Left lung (tissue), 14 donors: ENCODE data around the gene GTF2F1. TPM values are rescaled to one million over a fixed set of nuclear protein-coding genes. Genes with fewer than 3 reads are reported as not detected.

Source experiments
- ATAC-seq: fragments of 200-7000 bp; cut with Tn5 transposase; one replicate; pipeline ENCODE4 v1.9.1; 2020; ENCODE audit warnings: moderate library complexity
- DNase-seq, 4 donors: peaks; one replicate each; pipeline ENCODE4 v3.0.0-alpha.2; 2013 to 2020
- H3K27ac ChIP-seq, 2 donors: fragments of 200-600 bp; sonication (generic) in 1 of 2; one replicate each; pipeline versions ENCODE4 v1.5.0 to v1.8.0; 2020 to 2021
- H3K27me3 ChIP-seq, 2 donors: fragments of 200-600 bp; sonication (generic) in 1 of 2; one replicate each; pipeline versions ENCODE4 v1.5.0 to v1.8.0; 2020 to 2021
- H3K36me3 ChIP-seq, 2 donors: fragments of 200-600 bp; sonication (generic) in 1 of 2; one replicate each; pipeline versions ENCODE4 v1.5.0 to v1.8.0; 2020 to 2021
- H3K4me1 ChIP-seq, 2 donors: fragments of 200-600 bp; one replicate each; pipeline ENCODE4 v1.8.0; 2021
- H3K4me3 ChIP-seq, 2 donors: fragments of 200-600 bp; sonication (generic) in 1 of 2; one replicate each; pipeline versions ENCODE4 v1.5.0 to v1.8.0; 2020 to 2021; ENCODE audit warnings: mild to moderate bottlenecking in 1 of 2
- H3K9me3 ChIP-seq, 2 donors: fragments of 200-600 bp; sonication (generic) in 1 of 2; one replicate each; pipeline versions ENCODE4 v1.5.0 to v1.8.0; 2020 to 2021
- CTCF ChIP-seq, 2 donors: fragments of 200-600 bp; sonication (generic) in 1 of 2; IDR thresholded peaks; one replicate each; pipeline versions ENCODE4 v1.5.0 to v1.8.0; 2021; ENCODE audit warnings: antibody characterized with exemption in 2 of 2
- intact Hi-C, 2 donors: fragments of 100-400 bp; cut with DNase I; formaldehyde crosslinking; loops; one replicate each; pipeline versions ENCODE4 v1.11.2 to v1.14.2; 2022
- long read RNA-seq, 12 donors: library from polyadenylated mRNA in 2 of 12; unstranded in 2 of 12; transcript quantifications; one replicate each; pipeline ENCODE4 v2.0.0 and lab custom pipeline, GENCODE V29; 2019 to 2026
- polyA plus RNA-seq, 6 donors: library from polyadenylated mRNA; unstranded; fragments of 120-200 nt; gene quantifications; one replicate each; pipeline ENCODE4 v1.2.1, GENCODE V29; 2013; ENCODE audit not compliant: insufficient read length in 6 of 6
- total RNA-seq, 2 donors: library from RNA; stranded (reverse); fragmentation: NEBNext Ultra II Directional; extraction: Animal tissue kit (Norgen Biotek cat#: 25700); gene quantifications; one replicate each; pipeline ENCODE4 v1.2.1, GENCODE V29; 2021
- donor health status: DM: no; HTN: yes; CAD: no.
- donor health status: DM: no; HTN: no; CAD: no.

Gene GTF2F1
- 10 to 100 TPM; 39.6 to 43.4 TPM for total RNA-seq
- polyA plus RNA-seq = 10 to 100 TPM; 70.1 to 99.1 (median 77.9) TPM
- long read RNA-seq, donor 1, transcript GTF2F1-201 (13 exons, 2,731 nt) = major isoform, 6 of 30 reads
- long read RNA-seq, donor 1, partial matches to known transcripts = 24 of 30 reads
- long read RNA-seq, donor 1, other reads (novel, unspliced or antisense) = 0 of 30 reads
- long read RNA-seq, donor 2, partial matches to known transcripts = 53 of 55 reads
- long read RNA-seq, donor 2, other reads (novel, unspliced or antisense) = 0 of 55 reads
- long read RNA-seq, donor 3, transcript GTF2F1-201 (13 exons, 2,731 nt) = major isoform, 10 of 26 reads
- long read RNA-seq, donor 3, partial matches to known transcripts = 16 of 26 reads
- long read RNA-seq, donor 3, other reads (novel, unspliced or antisense) = 0 of 26 reads
- long read RNA-seq, donor 4, transcript GTF2F1-201 (13 exons, 2,731 nt) = major isoform, 9 of 27 reads
- long read RNA-seq, donor 4, partial matches to known transcripts = 13 of 27 reads
- long read RNA-seq, donor 4, other reads (novel, unspliced or antisense) = 5 of 27 reads
- long read RNA-seq, donor 5, transcript GTF2F1-201 (13 exons, 2,731 nt) = major isoform, 6 of 6 reads
- long read RNA-seq, donor 5, partial matches to known transcripts = 0 of 6 reads
- long read RNA-seq, donor 5, other reads (novel, unspliced or antisense) = 0 of 6 reads
- long read RNA-seq, donor 6, transcript GTF2F1-201 (13 exons, 2,731 nt) = major isoform, 9 of 15 reads
- long read RNA-seq, donor 6, partial matches to known transcripts = 6 of 15 reads
- long read RNA-seq, donor 6, other reads (novel, unspliced or antisense) = 0 of 15 reads
- long read RNA-seq, donor 7, transcript GTF2F1-201 (13 exons, 2,731 nt) = major isoform, 5 of 5 reads
- long read RNA-seq, donor 7, partial matches to known transcripts = 0 of 5 reads
- long read RNA-seq, donor 7, other reads (novel, unspliced or antisense) = 0 of 5 reads
- long read RNA-seq, donor 8, transcript GTF2F1-201 (13 exons, 2,731 nt) = major isoform, 10 of 10 reads
- long read RNA-seq, donor 8, partial matches to known transcripts = 0 of 10 reads
- long read RNA-seq, donor 8, other reads (novel, unspliced or antisense) = 0 of 10 reads
- long read RNA-seq, donor 9 = 0 reads
- long read RNA-seq, donor 10, partial matches to known transcripts = 4 of 9 reads
- long read RNA-seq, donor 10, other reads (novel, unspliced or antisense) = 4 of 9 reads
- long read RNA-seq, donor 11 = 0 reads
- long read RNA-seq, donor 12, transcript GTF2F1-201 (13 exons, 2,731 nt) = major isoform, 7 of 7 reads
- long read RNA-seq, donor 12, partial matches to known transcripts = 0 of 7 reads
- long read RNA-seq, donor 12, other reads (novel, unspliced or antisense) = 0 of 7 reads

- Histone ChIP-seq H3K4me3 (peak within 1 kb of the TSS; percentile 83 to 86), H3K36me3 (peaks cover 0 to 31% of the 10 kb centered on the region in 2 donors), H3K27me3 (no peaks in the 10 kb centered on the region), H3K9me3 (no peaks in the 10 kb centered on the region), H3K27ac (peak within 1 kb of the TSS; percentile 92 to 97), H3K4me1 (peaks cover 3 to 21% of the 10 kb centered on the region in 2 donors)
- intact Hi-C loops = no loop called here
- DNase-seq = peak; percentile 96 to 99 (median 98)
- no peak for TF ChIP-seq CTCF (IDR thresholded peaks at IDR 0.05)
- ATAC-seq = peak; percentile 95
Measured at GRCh38 chr19:6393074-6393982, at the start of gene GTF2F1. GTF2F1 (minus strand) TSS chr19:6393164; CDS start chr19:6392995, 169 bp downstream.

GRCh38 chr19:6442087-6442688, 49.2 kb upstream of the GTF2F1 start:
- no peak overlapping the region for H3K27ac ChIP-seq
- intact Hi-C loops = no loop called here
- no peaks in the 10 kb centered on the region for H3K9me3 ChIP-seq
- no peak for TF ChIP-seq CTCF (IDR thresholded peaks at IDR 0.05)
- H3K4me1 ChIP-seq = no peaks in the 10 kb centered on the region
- no peak for DNase-seq
- no peaks in the 10 kb centered on the region for H3K27me3 ChIP-seq
- ATAC-seq = no peak
- no peaks in the 10 kb centered on the region for H3K36me3 ChIP-seq
- H3K4me3 ChIP-seq = no peak overlapping the region

- no peak overlapping the region for H3K27ac ChIP-seq
- no peak for TF ChIP-seq CTCF (IDR thresholded peaks at IDR 0.05)
- no peaks in the 10 kb centered on the region for H3K4me1 ChIP-seq
- H3K27me3 ChIP-seq = no peaks in the 10 kb centered on the region
- H3K4me3 ChIP-seq = no peak overlapping the region
- intact Hi-C loops = no loop called here
- H3K9me3 ChIP-seq = no peaks in the 10 kb centered on the region
- ATAC-seq (no peak), DNase-seq (no peak)
- no peaks in the 10 kb centered on the region for H3K36me3 ChIP-seq
Measured at GRCh38 chr19:6440905-6441304, 47.9 kb upstream of the GTF2F1 start.

- H3K27ac ChIP-seq = no peak overlapping the region
- intact Hi-C loops = no loop called here
- no peak for ATAC-seq
Measured at GRCh38 chr19:6439743-6440142, 46.8 kb upstream of the GTF2F1 start.

More at GRCh38 chr19:6439743-6440142, 46.8 kb upstream of the GTF2F1 start:
- no peak for TF ChIP-seq CTCF (IDR thresholded peaks at IDR 0.05)
- Histone ChIP-seq H3K4me1 (no peaks in the 10 kb centered on the region), H3K36me3 (no peaks in the 10 kb centered on the region), H3K9me3 (no peaks in the 10 kb centered on the region), H3K27me3 (no peaks in the 10 kb centered on the region), H3K4me3 (no peak overlapping the region)
- DNase-seq = no peak
